Panc1 (cell line): Measurements from ENCODE around the gene WDFY2.

Source experiments
- POLR2AphosphoS5 ChIP-seq: IDR thresholded peaks from 2 replicates; pipeline ENCODE4 v1.6.1; 2012; ENCODE audit warnings: mild to moderate bottlenecking, low read depth, low read length, moderate library complexity
- SIN3A ChIP-seq: IDR thresholded peaks from 2 replicates; pipeline ENCODE4 v1.6.1; 2012; ENCODE audit warnings: low read depth, mild to moderate bottlenecking, low read length, moderate library complexity, borderline replicate concordance; ENCODE audit not compliant: insufficient read depth
- TF ChIP-seq, protein P1 (sequence below): fragments of 450-650 bp; IDR thresholded peaks from 2 replicates; pipeline ENCODE4 v1.5.1; 2017; ENCODE audit warnings: mild to moderate bottlenecking
- TF ChIP-seq, protein P2 (sequence below), 2 experiments: IDR thresholded peaks; 2 replicates each; pipeline ENCODE4 v1.6.1; 2011 to 2012; ENCODE audit warnings: low read depth in 2 of 2, control low read depth in 1 of 2, low read length in 1 of 2, mild to moderate bottlenecking in 1 of 2, moderate library complexity in 1 of 2; ENCODE audit not compliant: insufficient read depth in 1 of 2

- TF ChIP-seq, protein P1, sequence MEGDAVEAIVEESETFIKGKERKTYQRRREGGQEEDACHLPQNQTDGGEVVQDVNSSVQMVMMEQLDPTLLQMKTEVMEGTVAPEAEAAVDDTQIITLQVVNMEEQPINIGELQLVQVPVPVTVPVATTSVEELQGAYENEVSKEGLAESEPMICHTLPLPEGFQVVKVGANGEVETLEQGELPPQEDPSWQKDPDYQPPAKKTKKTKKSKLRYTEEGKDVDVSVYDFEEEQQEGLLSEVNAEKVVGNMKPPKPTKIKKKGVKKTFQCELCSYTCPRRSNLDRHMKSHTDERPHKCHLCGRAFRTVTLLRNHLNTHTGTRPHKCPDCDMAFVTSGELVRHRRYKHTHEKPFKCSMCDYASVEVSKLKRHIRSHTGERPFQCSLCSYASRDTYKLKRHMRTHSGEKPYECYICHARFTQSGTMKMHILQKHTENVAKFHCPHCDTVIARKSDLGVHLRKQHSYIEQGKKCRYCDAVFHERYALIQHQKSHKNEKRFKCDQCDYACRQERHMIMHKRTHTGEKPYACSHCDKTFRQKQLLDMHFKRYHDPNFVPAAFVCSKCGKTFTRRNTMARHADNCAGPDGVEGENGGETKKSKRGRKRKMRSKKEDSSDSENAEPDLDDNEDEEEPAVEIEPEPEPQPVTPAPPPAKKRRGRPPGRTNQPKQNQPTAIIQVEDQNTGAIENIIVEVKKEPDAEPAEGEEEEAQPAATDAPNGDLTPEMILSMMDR: no peak
- TF ChIP-seq, protein P2, sequence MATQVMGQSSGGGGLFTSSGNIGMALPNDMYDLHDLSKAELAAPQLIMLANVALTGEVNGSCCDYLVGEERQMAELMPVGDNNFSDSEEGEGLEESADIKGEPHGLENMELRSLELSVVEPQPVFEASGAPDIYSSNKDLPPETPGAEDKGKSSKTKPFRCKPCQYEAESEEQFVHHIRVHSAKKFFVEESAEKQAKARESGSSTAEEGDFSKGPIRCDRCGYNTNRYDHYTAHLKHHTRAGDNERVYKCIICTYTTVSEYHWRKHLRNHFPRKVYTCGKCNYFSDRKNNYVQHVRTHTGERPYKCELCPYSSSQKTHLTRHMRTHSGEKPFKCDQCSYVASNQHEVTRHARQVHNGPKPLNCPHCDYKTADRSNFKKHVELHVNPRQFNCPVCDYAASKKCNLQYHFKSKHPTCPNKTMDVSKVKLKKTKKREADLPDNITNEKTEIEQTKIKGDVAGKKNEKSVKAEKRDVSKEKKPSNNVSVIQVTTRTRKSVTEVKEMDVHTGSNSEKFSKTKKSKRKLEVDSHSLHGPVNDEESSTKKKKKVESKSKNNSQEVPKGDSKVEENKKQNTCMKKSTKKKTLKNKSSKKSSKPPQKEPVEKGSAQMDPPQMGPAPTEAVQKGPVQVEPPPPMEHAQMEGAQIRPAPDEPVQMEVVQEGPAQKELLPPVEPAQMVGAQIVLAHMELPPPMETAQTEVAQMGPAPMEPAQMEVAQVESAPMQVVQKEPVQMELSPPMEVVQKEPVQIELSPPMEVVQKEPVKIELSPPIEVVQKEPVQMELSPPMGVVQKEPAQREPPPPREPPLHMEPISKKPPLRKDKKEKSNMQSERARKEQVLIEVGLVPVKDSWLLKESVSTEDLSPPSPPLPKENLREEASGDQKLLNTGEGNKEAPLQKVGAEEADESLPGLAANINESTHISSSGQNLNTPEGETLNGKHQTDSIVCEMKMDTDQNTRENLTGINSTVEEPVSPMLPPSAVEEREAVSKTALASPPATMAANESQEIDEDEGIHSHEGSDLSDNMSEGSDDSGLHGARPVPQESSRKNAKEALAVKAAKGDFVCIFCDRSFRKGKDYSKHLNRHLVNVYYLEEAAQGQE (IDR thresholded peaks at IDR 0.05; ENCODE audit: insufficient read depth in 1 of 2, low read depth in 2 of 2, low read length in 1 of 2): no peak
- no peak for TF ChIP-seq POLR2AphosphoS5
- no peak for TF ChIP-seq SIN3A
Observed at GRCh38 chr13:51599444-51600176, 15.3 kb downstream of the WDFY2 start.
